GM12878 (cell line): Measurements from ENCODE around the gene TMEM255B. TPM values are rescaled to one million over a fixed set of nuclear protein-coding genes. Genes with fewer than 3 reads are reported as not detected.

Experiments
- ATAC-seq: fragments of 200-7000 bp; cut with Tn5 transposase; 3 replicates; pipeline ENCODE4 v1.9.1; 2020; ENCODE audit warnings: mild to moderate bottlenecking, moderate library complexity
- BruUV-seq: library from RNA; stranded (reverse); fragments of 400-500 nt; replicated peaks from 2 replicates; lab custom pipeline; 2021; lab: Mats Ljungman, UMichigan
- CTCF ChIA-PET: fragments of 300-600 bp; sonication (Branson Sonifier 250); formaldehyde crosslinking; extraction: SDS; loops from one replicate; lab custom pipeline; 2021; ENCODE audit warnings: inconsistent platforms; lab: Yijun Ruan, JAX
- POLR2A ChIA-PET: fragments of 350-600 bp; formaldehyde crosslinking; extraction: SDS; loops from one replicate; lab custom pipeline; 2021; ENCODE audit warnings: inconsistent platforms; lab: Charles Lee
- RAD21 ChIA-PET: fragments of 300-600 bp; sonication (Branson Sonifier 250); formaldehyde crosslinking; loops from one replicate; lab custom pipeline; 2023; ENCODE audit warnings: antibody characterized with exemption; ENCODE audit not compliant: unreplicated experiment; lab: Charles Lee
- SMC1A ChIA-PET: fragments of 300-600 bp; sonication (Branson Sonifier 250); formaldehyde crosslinking; loops from one replicate; lab custom pipeline; 2023; ENCODE audit not compliant: unreplicated experiment, uncharacterized antibody; lab: Charles Lee
- DNase-seq: peaks from one replicate; pipeline ENCODE4 v3.0.0-alpha.2; 2011; ENCODE audit warnings: low read depth, low spot score
- FAIRE-seq: peaks from 3 replicates; lab custom pipeline; 2011; peaks lifted over from hg19 to GRCh38; lab: Jason Lieb, UNC
- H2AFZ ChIP-seq: 2 replicates; pipeline ENCODE4 v1.6.0; 2011; ENCODE audit warnings: low read depth, low read length, control low read depth; ENCODE audit not compliant: control insufficient read depth
- H3K27ac ChIP-seq: 2 replicates; pipeline ENCODE4 v1.5.1; 2011; ENCODE audit warnings: control low read depth; ENCODE audit not compliant: control insufficient read depth, insufficient read depth
- H3K27me3 ChIP-seq, 2 experiments: replicated peaks in 1 of 2; 2 replicates each; pipeline versions ENCODE4 v1.6.0 to v1.6.1; 2011; ENCODE audit warnings: low read length in 1 of 2; ENCODE audit not compliant: control insufficient read depth in 2 of 2, insufficient read depth in 2 of 2
- H3K36me3 ChIP-seq, 2 experiments: 2 replicates each; pipeline ENCODE4 v1.5.1; 2011; ENCODE audit warnings: low read length in 1 of 2; ENCODE audit not compliant: control insufficient read depth in 2 of 2, insufficient read depth in 2 of 2
- H3K4me1 ChIP-seq: 2 replicates; pipeline ENCODE4 v1.6.1; 2011; ENCODE audit warnings: mild to moderate bottlenecking, low read length, moderate library complexity, mixed read lengths; ENCODE audit not compliant: control insufficient read depth, insufficient read depth
- H3K4me2 ChIP-seq: 2 replicates; pipeline ENCODE4 v1.6.0; 2011; ENCODE audit warnings: control low read depth; ENCODE audit not compliant: control insufficient read depth, insufficient read depth
- H3K4me3 ChIP-seq: fragments of 200-600 bp; sonication (generic); 2 replicates; pipeline ENCODE4 v1.5.1; 2016
- H3K79me2 ChIP-seq: 2 replicates; pipeline ENCODE4 v1.6.0; 2011; ENCODE audit warnings: low read length; ENCODE audit not compliant: control insufficient read depth, insufficient read depth
- H3K9ac ChIP-seq: 2 replicates; pipeline ENCODE4 v1.8.0; 2011; ENCODE audit warnings: low read length, control low read depth, mixed read lengths; ENCODE audit not compliant: control insufficient read depth, insufficient read depth
- H3K9me3 ChIP-seq: replicated peaks from 3 replicates; pipeline ENCODE4 v1.5.1; 2011; ENCODE audit warnings: mild to moderate bottlenecking, low read length; ENCODE audit not compliant: control insufficient read depth, insufficient read depth
- H4K20me1 ChIP-seq: 2 replicates; pipeline ENCODE4 v1.6.0; 2011; ENCODE audit not compliant: control insufficient read depth, insufficient read depth
- CREB1 ChIP-seq: IDR thresholded peaks from 2 replicates; pipeline ENCODE4 v1.6.1; 2012; ENCODE audit warnings: low read depth, mild to moderate bottlenecking, inconsistent platforms
- E2F8 ChIP-seq: fragments of 450-650 bp; IDR thresholded peaks from 2 replicates; pipeline ENCODE4 v1.6.1; 2018; ENCODE audit warnings: mild to moderate bottlenecking, low read depth, moderate library complexity; ENCODE audit not compliant: partially characterized antibody
- EZH2 ChIP-seq: IDR thresholded peaks from 2 replicates; pipeline ENCODE4 v1.6.1; 2012; ENCODE audit warnings: low read depth, mild to moderate bottlenecking, control low read depth, inconsistent platforms, low read length, borderline replicate concordance; ENCODE audit not compliant: control insufficient read depth
- FOXK2 ChIP-seq: fragments of 450-650 bp; IDR thresholded peaks from 2 replicates; pipeline ENCODE4 v1.6.1; 2017; ENCODE audit warnings: mild to moderate bottlenecking, moderate library complexity
- JUNB ChIP-seq: IDR thresholded peaks from 2 replicates; pipeline ENCODE4 v1.6.1; 2016; ENCODE audit warnings: antibody characterized with exemption, mild to moderate bottlenecking
- NFYB ChIP-seq: IDR thresholded peaks from 2 replicates; pipeline ENCODE4 v1.6.1; 2011; ENCODE audit warnings: low read depth, mild to moderate bottlenecking, low read length, improper control_type of control experiment, moderate library complexity; ENCODE audit not compliant: insufficient read depth
- POLR2AphosphoS2 ChIP-seq: IDR thresholded peaks from 2 replicates; pipeline ENCODE4 v1.6.1; 2011; ENCODE audit warnings: low read depth, mild to moderate bottlenecking, low read length, improper control_type of control experiment, moderate library complexity
- POLR2AphosphoS5 ChIP-seq: IDR thresholded peaks from 2 replicates; pipeline ENCODE4 v1.6.1; 2011; ENCODE audit warnings: mild to moderate bottlenecking, low read length, inconsistent platforms
- POU2F2 ChIP-seq: IDR thresholded peaks from 3 replicates; pipeline ENCODE4 v1.6.1; 2011; ENCODE audit warnings: low read depth, mild to moderate bottlenecking, low read length, borderline replicate concordance
- RB1 ChIP-seq: fragments of 450-650 bp; formaldehyde crosslinking; IDR thresholded peaks from 2 replicates; pipeline ENCODE4 v1.6.1; 2017; ENCODE audit warnings: mild to moderate bottlenecking, borderline replicate concordance
- RCOR1 ChIP-seq: conservative IDR thresholded peaks from 2 replicates; pipeline ENCODE4 v1.6.1; 2012; ENCODE audit warnings: low read depth, low read length, improper control_type of control experiment
- WGBS: methylation state at CpG from one replicate; pipeline ENCODE4 v1.1.6; 2016; ENCODE audit warnings: low lambda C conversion rate; ENCODE audit not compliant: insufficient replicate concordance, insufficient coverage; ENCODE audit errors: missing lambda C conversion rate; 5-methylcytosine and 5-hydroxymethylcytosine counted together
- in situ Hi-C: fragments of 300-500 bp; cut with MboI; formaldehyde crosslinking; loops from 9 replicates; pipeline ENCODE4 v1.14.3; 2018; ENCODE audit warnings: mixed read lengths
- intact Hi-C: fragments of 100-400 bp; cut with micrococcal nuclease; formaldehyde crosslinking; loops from one replicate; pipeline ENCODE4 v1.14.2; 2022; ENCODE audit not compliant: unreplicated experiment
- polyA plus RNA-seq, 11 experiments: library from polyadenylated mRNA; depleted of rRNA in 4 of 11; unstranded in 6 of 11; stranded (reverse) in 5 of 11; fragments of >200 nt; fragmentation: Nextera tagmentation in 4 of 11; fragmentation: Illumina TruSeq in 1 of 11; extraction: Ambion mirVana in 4 of 11; extraction: Trizol in 1 of 11; gene quantifications; 1 replicate in 1 of 11; 2 replicates in 10 of 11; pipeline versions ENCODE4 v1.2.1 to v1.2.3, GENCODE V29; 2011 to 2016; ENCODE audit warnings: inconsistent platforms in 2 of 11, missing spikeins in 2 of 11, low read depth in 1 of 11
- total RNA-seq, 4 experiments: library from RNA; depleted of rRNA in 3 of 4; stranded (reverse); fragments of >200 nt in 3 of 4; fragmentation: Illumina TruSeq in 1 of 4; extraction: Trizol in 1 of 4; gene quantifications; 2 replicates each; pipeline versions ENCODE4 v1.2.1 to v1.2.3, GENCODE V29; 2013 to 2021
- TF ChIP-seq, protein P1 (sequence below): fragments of 450-650 bp; IDR thresholded peaks from 2 replicates; pipeline ENCODE4 v1.6.1; 2017; ENCODE audit warnings: low read depth, mild to moderate bottlenecking, moderate library complexity

TMEM255B gene
- total and polyA plus RNA-seq, 10 of the 15 experiments (the other 5 are each of a cell fraction or from before 2014, with no cell fraction given) = 0.04 to 0.62 (median 0.13) TPM; not detected in 3

DNA sequence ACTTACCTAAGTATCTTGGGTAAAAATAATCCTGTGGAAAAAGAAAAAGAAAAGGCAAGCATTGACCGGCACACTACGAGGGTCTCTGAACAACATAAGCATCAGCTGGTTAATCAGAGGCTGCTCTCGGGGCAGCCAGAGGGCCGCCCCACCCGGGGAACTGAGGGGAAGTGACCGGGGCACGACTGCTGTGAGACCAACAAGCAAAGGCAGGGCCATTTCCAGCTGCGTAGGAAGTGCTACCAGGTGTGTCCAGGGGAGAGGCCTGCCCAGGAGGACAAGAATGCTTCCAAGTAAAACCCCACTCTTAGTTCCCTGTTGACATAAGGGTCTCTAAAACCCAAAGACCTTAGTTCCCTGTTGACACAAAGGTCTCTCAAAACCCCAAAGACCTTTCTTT, 89.0 kb downstream of the TMEM255B start:
- no peak overlapping the region for H3K9ac ChIP-seq
- RAD21 ChIA-PET = no interaction called here
- in situ Hi-C loops = no loop called here
- CTCF ChIA-PET = no interaction called here
- no peak overlapping the region for H3K27ac ChIP-seq
- H3K79me2 ChIP-seq = no peaks in the 10 kb centered on the region
- H3K4me3 ChIP-seq = no peak overlapping the region
- WGBS = 59% methylated on average over 8 of the region's 8 CpGs
- no peak for TF ChIP-seq E2F8
- TF ChIP-seq EZH2 = no peak
- no peak for TF ChIP-seq POLR2AphosphoS5
- no peak for TF ChIP-seq RB1
- no peak for TF ChIP-seq FOXK2
- TF ChIP-seq JUNB = no peak
- TF ChIP-seq, protein P1, sequence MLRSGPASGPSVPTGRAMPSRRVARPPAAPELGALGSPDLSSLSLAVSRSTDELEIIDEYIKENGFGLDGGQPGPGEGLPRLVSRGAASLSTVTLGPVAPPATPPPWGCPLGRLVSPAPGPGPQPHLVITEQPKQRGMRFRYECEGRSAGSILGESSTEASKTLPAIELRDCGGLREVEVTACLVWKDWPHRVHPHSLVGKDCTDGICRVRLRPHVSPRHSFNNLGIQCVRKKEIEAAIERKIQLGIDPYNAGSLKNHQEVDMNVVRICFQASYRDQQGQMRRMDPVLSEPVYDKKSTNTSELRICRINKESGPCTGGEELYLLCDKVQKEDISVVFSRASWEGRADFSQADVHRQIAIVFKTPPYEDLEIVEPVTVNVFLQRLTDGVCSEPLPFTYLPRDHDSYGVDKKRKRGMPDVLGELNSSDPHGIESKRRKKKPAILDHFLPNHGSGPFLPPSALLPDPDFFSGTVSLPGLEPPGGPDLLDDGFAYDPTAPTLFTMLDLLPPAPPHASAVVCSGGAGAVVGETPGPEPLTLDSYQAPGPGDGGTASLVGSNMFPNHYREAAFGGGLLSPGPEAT = no peak
- no peak for TF ChIP-seq RCOR1
- no peak for TF ChIP-seq POU2F2
- TF ChIP-seq CREB1 = no peak
- no peak for TF ChIP-seq POLR2AphosphoS2
- TF ChIP-seq NFYB = no peak
- DNase-seq (no peak), FAIRE-seq (no peak), ATAC-seq (no peak)
- H3K4me2 ChIP-seq = no peak overlapping the region
- H3K4me1 ChIP-seq = no peaks in the 10 kb centered on the region
- H3K27me3 ChIP-seq = no peaks in the 10 kb centered on the region
- intact Hi-C loops = no loop called here
- no TSS peak for BruUV-seq
- H2AFZ ChIP-seq = no peak overlapping the region
- H4K20me1 ChIP-seq = no peaks in the 10 kb centered on the region
- POLR2A ChIA-PET = no interaction called here
- no peaks in the 10 kb centered on the region for H3K36me3 ChIP-seq
- H3K9me3 ChIP-seq = no peaks in the 10 kb centered on the region
- SMC1A ChIA-PET = no interaction called here
